Cerebellar cortex (tissue), 1 donor: ENCODE data around the gene FIG4.
"Not testable (repeated sequence)": the region's sequence is repeated elsewhere in the genome, so short reads cannot be mapped to it uniquely, and the experiment has no call there.

ENCODE experiments used
- DNase-seq: peaks from one replicate; pipeline ENCODE4 v3.0.0-alpha.2; 2015; ENCODE audit warnings: low spot score

The FIG4 gene

DNA sequence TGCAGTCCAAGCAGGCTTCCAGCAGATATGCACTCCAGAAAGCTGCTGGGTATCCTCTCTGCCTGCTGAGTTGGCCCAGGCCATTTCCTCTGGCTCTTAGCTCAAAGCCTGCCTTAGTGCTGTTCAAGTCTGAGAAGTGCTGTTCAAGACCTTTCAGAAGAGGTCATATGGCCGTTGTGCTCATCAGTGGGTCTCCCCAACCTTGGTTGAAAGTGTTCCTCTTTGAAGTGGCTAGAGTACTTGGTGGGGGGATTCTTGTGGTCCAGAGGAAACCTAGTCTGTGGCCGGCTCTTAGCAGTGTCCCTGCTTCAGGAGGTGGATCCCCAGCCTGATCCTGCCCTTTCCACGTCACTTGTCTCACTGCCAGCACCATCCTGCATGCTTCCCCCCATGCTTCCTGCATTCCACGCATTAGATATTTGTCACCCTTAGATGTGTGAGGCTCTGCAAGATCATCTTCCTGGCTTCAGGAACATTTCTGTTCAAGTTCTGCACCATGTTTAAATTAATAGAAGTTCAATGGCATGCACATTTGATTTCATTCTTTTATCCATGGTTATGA, 105.0 kb downstream of the FIG4 start:
- no peak for DNase-seq

DNA sequence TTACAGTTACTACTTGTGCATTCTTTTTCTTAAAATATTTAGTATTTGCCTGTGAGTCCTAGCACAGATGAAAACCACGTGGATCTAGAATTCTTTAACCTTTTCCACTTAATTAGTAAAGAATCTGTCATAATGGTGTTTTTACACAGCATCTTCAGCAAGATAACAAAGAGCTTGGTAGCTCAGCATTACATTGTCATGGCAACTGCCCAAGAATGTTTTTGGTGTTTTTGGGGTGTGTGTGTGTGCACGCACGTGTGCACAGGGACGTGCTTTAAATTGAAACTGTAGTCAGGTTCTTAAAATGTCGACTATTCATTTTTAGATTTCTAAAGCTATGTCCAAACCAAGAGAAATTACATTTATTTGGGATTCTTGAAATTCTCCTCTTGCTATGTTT, 108.0 kb downstream of the FIG4 start:
- no peak for DNase-seq

DNA sequence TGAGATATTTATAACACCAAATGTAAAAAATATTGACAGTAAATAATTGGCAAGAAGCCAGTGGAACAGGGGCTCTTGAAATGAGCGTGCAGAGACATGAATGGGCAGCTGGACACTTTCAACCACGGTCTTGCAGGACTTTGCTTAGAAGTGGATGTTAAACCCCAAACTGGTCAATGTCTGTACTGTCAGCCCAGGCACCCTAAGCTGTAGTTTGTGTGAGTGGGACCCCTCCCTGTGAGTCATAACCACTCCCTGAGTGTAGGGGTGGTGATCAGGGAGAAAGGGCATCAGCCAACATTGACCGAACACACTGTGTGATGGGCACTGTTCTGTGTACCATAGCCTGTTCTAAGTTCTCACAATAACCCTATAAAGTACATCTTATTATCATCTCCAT, 108.6 kb downstream of the FIG4 start:
- no peak for DNase-seq

DNA sequence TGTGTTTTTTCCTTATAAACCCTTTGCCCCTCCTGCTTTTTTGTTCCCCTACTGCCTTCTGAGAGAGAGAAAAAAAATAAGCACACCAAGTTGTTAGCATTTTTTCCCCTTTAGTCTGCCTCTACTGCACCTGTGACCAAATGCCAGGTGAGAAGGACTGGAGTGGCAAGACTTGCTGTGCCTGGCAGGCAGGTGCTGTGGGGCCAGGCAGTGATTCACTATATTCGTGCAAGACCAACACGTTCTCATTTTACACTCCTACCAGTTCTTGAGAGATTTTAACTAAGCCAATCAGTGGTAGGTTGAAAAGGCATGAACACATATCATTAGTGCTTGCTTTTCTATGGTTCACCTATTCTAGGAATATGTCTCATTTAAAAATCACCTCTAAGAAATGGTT, 109.7 kb downstream of the FIG4 start:
- no peak for DNase-seq

DNA sequence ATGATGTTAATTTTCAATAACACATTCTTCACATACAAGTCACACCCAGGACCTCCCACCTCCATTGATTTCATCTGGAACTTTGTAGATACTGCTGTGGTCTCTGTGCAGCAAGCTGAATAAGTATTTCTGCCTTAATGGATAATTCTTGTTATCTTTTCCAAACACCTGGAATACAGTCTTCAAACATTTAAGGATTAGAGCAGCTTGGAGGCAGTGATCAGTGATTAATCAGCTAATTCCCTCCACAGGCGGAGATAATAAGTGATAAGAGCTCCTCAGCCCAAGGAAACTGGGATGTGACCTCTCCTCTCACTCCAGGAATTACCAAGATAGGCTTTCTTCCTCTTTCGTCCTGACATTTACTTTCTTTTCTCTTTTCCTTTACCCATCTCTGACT, 110.7 kb downstream of the FIG4 start:
- DNase-seq, result no peak

DNA sequence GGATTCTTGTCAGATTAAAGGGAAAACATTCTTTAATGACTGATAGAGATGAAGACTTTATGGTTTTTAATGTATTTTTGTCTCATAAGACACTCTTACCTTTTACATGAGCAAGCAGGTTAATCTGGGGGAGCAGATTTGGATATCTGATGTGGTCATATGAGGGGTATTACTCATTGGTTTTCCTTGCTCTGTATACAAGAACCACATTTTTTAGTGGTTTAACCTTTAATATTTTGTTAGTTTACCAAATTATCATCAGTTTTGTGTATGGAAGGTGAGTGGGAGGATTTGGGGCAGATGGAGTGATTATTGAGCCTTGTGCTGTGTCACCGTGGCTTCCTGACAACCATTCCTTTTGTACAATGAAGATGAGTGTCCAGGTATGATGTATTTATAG, 112.9 kb downstream of the FIG4 start:
- DNase-seq, result no peak

DNA sequence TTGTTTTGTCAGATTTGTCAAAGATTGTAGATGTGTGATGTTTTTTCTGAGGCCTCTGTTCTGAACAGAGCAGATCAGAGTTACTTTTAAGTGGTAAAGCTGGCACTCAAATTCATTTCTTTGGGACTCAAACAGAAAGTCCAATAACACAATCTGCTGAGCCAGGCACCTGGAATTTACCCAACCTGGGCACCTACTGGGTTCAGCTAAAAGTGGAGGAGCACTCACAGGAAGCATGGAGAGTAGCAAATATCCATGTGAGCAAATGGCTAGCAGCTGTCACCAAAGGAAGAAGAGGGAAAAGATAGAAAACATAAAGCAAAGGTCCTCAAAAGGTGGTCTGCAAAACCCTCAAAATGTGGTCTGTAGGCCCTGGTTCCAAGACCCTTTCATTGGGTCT, 116.8 kb downstream of the FIG4 start:
- DNase-seq, result peak; percentile 77

DNA sequence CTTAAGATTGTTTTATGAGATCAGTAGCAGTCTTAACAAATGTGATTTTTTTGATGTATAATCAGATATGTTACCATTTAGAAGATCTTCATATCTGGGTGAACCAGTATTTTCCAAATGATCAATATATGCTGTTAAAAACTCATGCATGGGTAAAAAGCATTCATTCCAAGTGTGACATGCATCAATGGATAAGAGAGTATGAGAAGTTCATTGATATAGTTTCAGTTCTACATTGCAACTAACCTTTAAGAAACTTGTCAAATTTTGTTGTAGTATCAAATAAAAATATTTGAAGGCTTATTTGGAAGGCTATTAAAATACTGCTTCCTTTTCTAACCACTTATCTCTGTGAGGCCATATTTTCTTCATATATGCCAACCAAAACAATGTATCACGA, 117.7 kb downstream of the FIG4 start:
- no peak for DNase-seq

DNA sequence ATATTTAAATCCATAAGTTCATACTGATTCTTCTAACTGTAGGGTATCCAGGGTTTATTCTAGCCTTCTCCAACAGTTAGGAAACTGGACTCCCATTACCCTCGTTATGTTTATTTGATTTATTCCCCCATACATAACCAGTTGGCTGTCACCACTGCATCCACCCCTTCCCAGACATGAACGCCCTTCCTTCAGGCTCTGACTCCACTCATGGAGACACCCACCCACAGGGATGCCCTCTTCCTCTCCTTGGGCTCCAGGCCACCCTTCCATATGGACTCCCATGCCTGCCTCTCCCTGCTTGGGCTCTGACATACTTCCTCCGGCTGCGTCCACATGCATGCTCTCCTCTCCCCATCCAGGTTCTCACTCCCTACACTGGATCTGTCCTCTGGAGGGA, 124.0 kb downstream of the FIG4 start:
- DNase-seq, result no peak

DNA sequence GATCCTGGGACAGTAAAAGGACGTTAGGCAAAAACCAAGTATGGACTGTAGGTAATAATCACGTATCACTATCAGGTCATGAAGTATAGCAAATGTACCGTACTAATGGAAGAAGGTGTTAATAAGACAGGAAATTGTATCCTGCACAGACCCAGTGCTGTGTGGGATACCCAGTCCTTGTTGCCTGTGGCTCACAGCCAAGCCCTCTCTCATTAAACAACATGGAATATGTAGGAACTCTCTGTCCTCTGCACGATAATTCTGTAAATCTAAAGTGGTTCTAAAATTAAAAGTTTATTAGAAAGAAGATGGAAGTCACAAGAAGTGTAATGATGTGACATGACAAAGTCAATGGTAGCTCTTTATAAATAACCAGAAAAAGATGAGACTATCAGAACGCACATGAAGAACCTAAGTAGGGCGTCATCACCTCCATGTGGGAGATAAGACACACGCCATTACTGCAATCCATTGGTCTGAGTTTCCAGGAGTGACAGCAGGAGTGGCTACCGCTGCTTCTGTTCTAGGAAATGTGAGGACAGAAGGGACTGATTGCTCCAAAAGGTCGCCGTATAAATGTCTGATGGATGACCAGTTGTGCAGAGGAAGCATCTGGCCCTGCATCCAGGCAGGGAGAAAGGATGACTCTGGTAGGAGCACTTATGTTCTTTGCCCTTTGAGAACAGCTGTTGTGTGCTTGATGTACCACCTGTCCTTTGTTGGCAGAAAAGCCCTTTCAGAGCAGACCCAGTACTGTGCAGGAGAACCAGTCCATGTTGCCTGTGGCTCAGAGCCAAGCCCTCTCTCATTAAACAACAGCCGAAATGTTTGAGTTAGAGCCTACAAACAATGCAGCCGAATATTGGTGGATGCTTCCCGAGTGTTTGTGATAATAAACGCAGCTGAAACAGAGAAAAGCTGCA, 125.6 kb downstream of the FIG4 start:
- DNase-seq, result peak; percentile 73

DNA sequence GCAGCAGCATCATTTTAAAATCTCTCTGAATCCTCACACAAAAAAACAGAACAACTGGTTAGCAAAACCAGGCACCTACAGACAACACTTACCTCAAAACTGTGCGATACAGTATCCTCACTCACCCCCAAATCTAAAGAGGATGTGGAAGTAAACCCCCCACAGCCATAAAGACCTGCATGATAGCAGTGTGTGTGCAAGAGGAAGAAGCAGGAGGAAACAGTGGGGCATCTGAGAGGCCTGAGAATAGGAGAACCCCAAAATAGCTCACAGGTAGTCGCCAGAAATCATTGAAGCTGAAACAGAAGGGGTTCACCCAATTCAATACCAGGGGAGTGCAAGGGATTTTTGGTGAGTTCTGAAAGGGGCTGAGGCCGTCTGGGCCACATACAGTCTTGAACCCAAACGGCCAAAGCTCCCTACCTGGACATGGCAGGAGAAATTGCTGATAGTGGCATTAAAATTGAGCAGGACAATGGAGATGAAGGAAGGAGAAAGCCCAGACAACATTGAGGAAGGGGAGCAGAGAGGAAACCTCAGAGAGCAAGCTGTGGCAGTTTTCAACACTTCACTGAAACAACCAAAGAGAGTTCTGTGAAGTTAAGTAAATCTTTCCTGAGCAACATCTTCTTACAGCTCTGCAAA, 129.7 kb downstream of the FIG4 start:
- no peak for DNase-seq

DNA sequence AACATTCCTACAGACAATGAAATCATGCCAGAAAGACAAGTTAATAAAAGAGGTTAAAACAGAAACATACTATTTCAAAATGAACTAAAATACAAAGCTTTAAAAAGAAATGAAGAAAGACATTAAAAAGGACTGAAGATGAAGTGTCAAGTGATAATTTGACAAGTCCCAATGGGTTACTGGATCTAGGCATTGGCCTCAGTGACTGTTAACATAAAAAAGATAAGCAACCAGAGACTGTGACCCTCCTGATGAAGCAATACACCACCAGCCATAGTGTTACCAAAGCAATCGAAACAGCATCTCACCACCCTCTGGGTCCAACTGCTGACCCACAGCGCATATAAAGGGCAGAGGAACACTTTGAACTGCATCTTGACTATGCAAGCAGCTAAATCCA, 130.3 kb downstream of the FIG4 start:
- DNase-seq, result no peak

DNA sequence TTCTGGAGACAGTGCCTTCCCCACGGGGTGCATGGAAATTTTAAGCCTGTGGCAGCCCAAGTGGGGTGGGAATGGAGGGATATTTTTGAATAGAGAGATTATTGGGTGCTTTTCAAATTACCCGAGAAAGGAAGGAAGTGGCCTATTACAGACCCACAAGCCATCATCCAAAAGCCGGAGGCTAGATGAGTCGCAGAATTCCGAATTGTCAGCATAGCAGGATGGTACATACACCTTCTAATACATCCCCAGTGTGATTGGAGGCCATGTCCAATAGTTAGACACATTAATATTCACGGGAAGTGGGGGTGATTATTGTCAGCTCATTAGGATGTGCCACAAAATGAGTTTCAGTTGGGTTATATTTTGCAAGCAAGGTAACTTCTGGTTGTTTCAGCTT, 133.0 kb downstream of the FIG4 start:
- no peak for DNase-seq

DNA sequence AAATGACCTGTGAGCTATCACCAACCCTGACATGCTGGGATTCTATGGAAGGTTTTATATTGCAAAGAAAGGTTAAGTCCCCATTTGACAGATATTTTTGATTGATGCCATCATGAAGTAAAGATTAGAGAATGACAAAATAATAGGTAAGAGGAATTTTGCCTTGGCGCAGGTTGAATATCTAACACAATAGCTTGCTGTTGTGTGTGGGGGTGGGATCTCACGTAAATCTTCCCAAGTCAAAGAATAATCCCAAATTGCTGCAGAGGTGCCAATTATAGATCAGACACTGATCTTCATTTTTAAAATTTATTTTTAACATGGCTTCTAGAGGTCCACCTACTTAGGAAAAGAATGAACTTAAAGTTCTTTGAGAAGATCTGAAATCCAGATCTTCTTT, 135.5 kb downstream of the FIG4 start:
- DNase-seq, result no peak

DNA sequence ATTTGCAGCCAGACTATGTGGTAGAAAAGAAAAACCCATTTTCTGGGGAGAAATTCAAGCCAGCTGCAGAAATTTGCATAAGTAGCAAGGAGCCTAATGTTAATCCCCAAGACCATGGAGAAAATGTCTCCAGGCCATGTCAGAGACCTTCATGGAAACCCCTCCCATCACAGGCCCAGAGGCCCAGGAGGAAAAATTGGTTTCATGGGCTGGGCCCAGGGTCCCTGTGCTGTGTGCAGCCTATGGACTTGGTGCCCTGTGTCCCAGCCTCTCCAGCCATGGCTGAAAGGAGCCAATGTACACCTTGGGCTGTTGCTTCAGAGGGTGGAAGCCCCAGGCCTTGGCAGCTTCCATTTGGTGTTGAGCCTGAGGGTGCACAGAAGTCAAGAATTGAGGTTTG, 140.3 kb downstream of the FIG4 start:
- DNase-seq, result not testable (repeated sequence)

DNA sequence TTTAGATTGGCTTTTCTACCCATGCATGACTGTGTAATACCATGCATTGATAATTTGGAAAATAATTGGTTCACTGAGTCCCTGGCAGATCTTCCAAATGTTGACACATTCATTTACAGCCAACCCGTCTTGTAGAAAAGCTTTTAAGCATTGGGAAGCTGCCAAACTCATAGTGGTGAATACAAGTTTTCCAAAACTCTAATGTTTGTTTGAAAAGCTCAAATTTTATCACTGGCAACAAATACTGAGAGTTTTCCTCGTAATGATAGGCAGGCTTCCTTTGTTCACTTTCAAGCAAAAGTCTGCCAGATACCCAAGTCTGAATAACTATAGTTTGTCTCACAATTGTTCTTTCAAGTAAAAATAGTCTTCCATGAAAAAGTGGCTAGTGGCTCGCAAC, 143.0 kb downstream of the FIG4 start:
- DNase-seq, result no peak

DNA sequence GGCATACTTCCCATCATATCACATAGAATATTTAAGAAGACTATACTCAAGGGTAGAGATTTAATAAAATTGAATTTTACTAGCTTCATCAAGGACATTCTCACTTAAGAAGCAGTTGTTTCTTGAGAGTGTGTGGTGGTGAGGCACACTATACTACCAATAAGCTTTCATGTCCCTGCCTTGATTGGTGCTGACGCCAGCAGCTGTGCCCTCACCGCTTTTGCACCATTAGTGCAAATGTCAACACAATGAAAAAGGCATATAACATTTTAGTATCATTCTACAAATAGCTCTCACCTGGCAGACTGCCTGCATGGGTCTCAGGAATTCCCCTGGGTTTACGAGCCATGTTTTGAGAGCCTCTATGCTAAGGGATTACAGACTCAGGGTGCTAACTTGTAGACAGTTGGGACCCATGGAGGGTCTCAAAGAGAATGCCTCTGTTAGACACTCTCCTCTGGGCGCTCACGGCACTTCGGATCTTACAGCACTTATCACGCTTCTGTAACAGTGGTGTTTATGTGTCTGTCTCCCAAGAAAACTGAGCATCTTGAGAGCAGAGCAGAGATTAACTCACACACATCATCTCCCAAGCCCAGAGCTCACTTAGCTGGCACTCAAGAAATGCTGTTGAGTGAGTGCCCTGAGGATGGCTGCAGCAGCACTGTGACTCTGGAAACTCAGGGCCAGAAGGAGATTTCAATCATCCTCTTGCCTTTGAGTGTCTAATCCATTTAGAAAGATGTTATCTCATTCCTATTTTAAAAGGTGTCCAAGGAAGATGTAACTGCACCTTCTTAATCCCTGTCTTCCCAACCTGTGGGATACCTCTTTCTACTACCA, 143.7 kb downstream of the FIG4 start:
- no peak for DNase-seq

DNA sequence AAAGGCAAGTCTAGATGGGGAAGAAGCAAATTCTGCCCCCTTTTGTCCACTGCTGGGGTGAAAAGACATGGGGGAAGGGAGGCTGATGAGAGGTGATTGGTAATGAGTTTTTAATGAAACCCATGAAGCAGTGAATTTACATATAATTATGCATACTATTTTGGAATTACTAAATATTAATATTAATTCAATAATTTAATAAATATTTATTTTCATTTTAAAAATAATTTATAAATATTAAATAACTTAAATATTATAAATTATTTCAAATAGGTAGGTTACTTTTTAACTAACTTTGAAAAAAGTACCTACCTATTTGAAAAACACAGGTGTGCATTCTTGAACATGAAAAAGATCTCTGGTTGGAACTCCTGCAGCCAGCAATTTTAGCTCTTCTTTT, 148.9 kb downstream of the FIG4 start:
- DNase-seq, result no peak

DNA sequence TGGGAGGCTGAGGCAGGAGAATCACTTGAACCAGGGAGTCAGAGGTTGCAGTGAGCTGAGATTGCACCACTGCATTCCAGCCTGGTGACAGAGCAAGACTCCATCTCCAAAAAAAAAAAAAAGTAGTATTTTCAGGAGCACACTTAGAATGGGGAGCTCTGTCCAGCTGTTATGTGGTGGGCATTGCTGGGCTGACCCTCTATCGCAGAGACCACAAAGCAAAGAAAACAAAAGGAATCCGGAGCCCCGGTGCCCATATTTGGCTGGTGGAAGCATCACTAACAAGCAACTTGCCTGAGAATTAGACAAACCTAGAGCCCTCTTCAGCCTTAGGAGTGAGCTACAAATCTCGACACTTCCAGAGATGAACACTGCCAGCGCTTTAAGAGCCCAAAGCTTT, 149.7 kb downstream of the FIG4 start:
- DNase-seq, result no peak

DNA sequence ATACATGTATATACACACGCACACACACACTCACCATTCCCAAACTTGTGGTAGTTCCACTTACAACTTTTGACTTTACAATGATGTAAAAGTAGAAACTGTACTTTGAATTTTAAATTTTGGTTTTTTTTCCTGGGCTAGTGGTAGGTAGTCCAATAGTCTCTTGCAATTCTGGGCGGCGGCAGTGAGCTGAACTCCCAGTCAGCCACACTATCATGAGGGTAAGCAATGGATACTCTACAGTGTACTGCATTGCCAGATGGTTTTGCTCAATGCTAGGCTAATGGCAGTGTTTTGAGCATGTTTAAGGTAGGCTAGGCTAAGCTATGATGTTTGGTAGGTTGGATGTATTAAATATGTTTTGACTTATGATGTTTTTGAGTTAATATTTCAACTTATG, 150.8 kb downstream of the FIG4 start:
- DNase-seq, result no peak

DNA sequence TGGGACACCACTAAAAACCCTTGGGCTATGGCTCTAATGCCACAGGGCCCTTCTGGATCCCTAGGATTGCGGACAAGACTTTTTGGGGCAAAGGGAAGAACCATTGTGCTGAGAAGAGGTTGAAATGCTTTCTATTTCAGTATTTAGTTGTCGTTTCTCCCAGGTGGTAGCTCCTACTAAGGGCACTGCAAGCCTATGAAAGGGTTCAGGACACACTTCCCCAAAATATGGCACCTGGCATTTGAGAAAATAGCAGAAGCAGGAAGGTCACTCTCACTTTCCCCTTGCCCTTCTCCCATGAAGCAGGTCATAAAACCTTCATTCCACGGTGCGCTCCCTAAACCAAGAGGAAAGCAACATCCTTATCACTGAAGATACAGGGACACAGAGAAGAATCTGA, 161.6 kb downstream of the FIG4 start:
- DNase-seq, result no peak

DNA sequence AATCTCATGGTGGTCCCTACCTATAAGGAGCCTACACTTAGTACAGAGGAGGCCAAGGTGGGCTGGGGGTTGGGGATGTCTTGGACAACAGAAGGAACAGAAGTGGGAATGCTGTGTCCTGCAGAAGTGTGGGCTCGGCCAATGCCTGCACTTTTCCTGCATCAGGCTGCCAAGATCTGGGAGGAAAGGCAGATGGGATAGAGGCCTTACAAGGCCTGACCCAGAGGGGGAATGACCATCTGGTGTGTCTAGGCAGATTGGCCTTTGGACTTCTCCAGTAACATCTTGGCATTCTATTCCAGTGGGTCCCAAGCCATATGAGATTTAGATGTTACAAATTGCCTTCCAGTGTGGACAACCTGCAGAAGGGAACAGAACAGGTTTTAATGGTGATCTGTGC, 162.3 kb downstream of the FIG4 start:
- peak; percentile 93 for DNase-seq
